Astrocyte (in vitro differentiated cells and primary cell): Measurements from ENCODE around the gene KCTD19. TPM values are rescaled to one million over a fixed set of nuclear protein-coding genes. Genes with fewer than 3 reads are reported as not detected.

ENCODE experiments used
- DNase-seq: peaks from one replicate; pipeline ENCODE4 v3.0.0-alpha.2; 2010; ENCODE audit warnings: low read depth
- FAIRE-seq: peaks from 2 replicates; lab custom pipeline; 2011; peaks lifted over from hg19 to GRCh38; lab: Jason Lieb, UNC
- H2AFZ ChIP-seq: 2 replicates; pipeline ENCODE4 v1.6.0; 2012; ENCODE audit warnings: low read depth, low read length, inconsistent platforms
- H3K27ac ChIP-seq: 2 replicates; pipeline ENCODE4 v1.5.1; 2011; ENCODE audit warnings: low read depth, low read length, inconsistent platforms
- H3K27me3 ChIP-seq: 2 replicates; pipeline ENCODE4 v1.6.0; 2011; ENCODE audit warnings: low read length, inconsistent platforms; ENCODE audit not compliant: insufficient read depth
- H3K36me3 ChIP-seq: 2 replicates; pipeline ENCODE4 v1.5.1; 2011; ENCODE audit warnings: low read length, inconsistent platforms; ENCODE audit not compliant: insufficient read depth
- H3K4me1 ChIP-seq: 2 replicates; pipeline ENCODE4 v1.5.1; 2011; ENCODE audit warnings: low read length, inconsistent platforms; ENCODE audit not compliant: insufficient read depth
- H3K4me2 ChIP-seq: 2 replicates; pipeline ENCODE4 v1.6.0; 2012; ENCODE audit warnings: low read length, inconsistent platforms
- H3K4me3 ChIP-seq: 2 replicates; pipeline ENCODE4 v1.5.1; 2011; ENCODE audit warnings: low read depth, mild to moderate bottlenecking, low read length, inconsistent platforms; ENCODE audit not compliant: insufficient read depth
- H3K79me2 ChIP-seq: 2 replicates; pipeline ENCODE4 v1.6.0; 2012; ENCODE audit warnings: mild to moderate bottlenecking, low read length, inconsistent platforms; ENCODE audit not compliant: insufficient read depth
- H3K9ac ChIP-seq: 2 replicates; pipeline ENCODE4 v1.6.0; 2012; ENCODE audit warnings: mild to moderate bottlenecking, low read length, inconsistent platforms
- H3K9me3 ChIP-seq: 2 replicates; pipeline ENCODE4 v1.5.1; 2012; ENCODE audit warnings: low read depth, mild to moderate bottlenecking, low read length, inconsistent platforms; ENCODE audit not compliant: insufficient read depth
- H4K20me1 ChIP-seq: 2 replicates; pipeline ENCODE4 v1.6.0; 2012; ENCODE audit warnings: low read length, inconsistent platforms; ENCODE audit not compliant: insufficient read depth
- H3K27ac Mint-ChIP-seq: one replicate; pipeline ENCODE4 v1.8.0; 2021; ENCODE audit warnings: mild to moderate bottlenecking, mixed read lengths; ENCODE audit not compliant: unreplicated experiment
- H3K27me3 Mint-ChIP-seq: one replicate; pipeline ENCODE4 v1.8.0; 2021; ENCODE audit warnings: low read depth, mixed read lengths; ENCODE audit not compliant: unreplicated experiment
- H3K36me3 Mint-ChIP-seq: one replicate; pipeline ENCODE4 v1.8.0; 2021; ENCODE audit warnings: low read depth, mixed read lengths; ENCODE audit not compliant: unreplicated experiment
- H3K4me1 Mint-ChIP-seq: one replicate; pipeline ENCODE4 v1.8.0; 2021; ENCODE audit warnings: low read depth, mixed read lengths; ENCODE audit not compliant: unreplicated experiment
- H3K4me3 Mint-ChIP-seq: one replicate; pipeline ENCODE4 v1.8.0; 2021; ENCODE audit warnings: mild to moderate bottlenecking, moderate library complexity, mixed read lengths; ENCODE audit not compliant: unreplicated experiment
- H3K9me3 Mint-ChIP-seq: one replicate; pipeline ENCODE4 v1.8.0; 2021; ENCODE audit warnings: mild to moderate bottlenecking, mixed read lengths; ENCODE audit not compliant: unreplicated experiment
- CTCF ChIP-seq: IDR thresholded peaks from 2 replicates; pipeline ENCODE4 v1.5.1; 2011; ENCODE audit warnings: low read depth, mild to moderate bottlenecking, inconsistent platforms, low read length, moderate library complexity; ENCODE audit not compliant: insufficient read depth
- EZH2 ChIP-seq: IDR thresholded peaks from 2 replicates; pipeline ENCODE4 v1.6.1; 2012; ENCODE audit warnings: mild to moderate bottlenecking, low read length, inconsistent platforms; ENCODE audit not compliant: insufficient read depth
- total RNA-seq: library from RNA; stranded (reverse); gene quantifications from 2 replicates; pipeline ENCODE4 v1.2.1, GENCODE V29; 2021

KCTD19 gene
- total RNA-seq, 1 donor from 2014 or later = not detected

- Histone ChIP-seq H3K27ac (peak overlapping the region; percentile 69), H3K79me2 (peaks cover 47% of the 10 kb centered on the region), H3K4me2 (peak overlapping the region; percentile 95), H3K4me1 (peaks cover 71% of the 10 kb centered on the region), H2AFZ (no peak overlapping the region), H3K9me3 (no peaks in the 10 kb centered on the region), H3K9ac (peak overlapping the region; percentile 82), H4K20me1 (no peaks in the 10 kb centered on the region), H3K4me3 (peak overlapping the region; percentile 74), H3K36me3 (no peaks in the 10 kb centered on the region), H3K27me3 (no peaks in the 10 kb centered on the region)
- no peak for TF ChIP-seq EZH2
- TF ChIP-seq CTCF = no peak
- Mint-ChIP-seq H3K27me3 (peaks cover 7% of the 10 kb centered on the region), H3K27ac (peak overlapping the region; percentile 96), H3K4me1 (peaks cover 42% of the 10 kb centered on the region), H3K36me3 (no peaks in the 10 kb centered on the region), H3K9me3 (no peaks in the 10 kb centered on the region), H3K4me3 (peak overlapping the region; percentile 89)
- no peak for DNase-seq
- FAIRE-seq = no peak
Measured at GRCh38 chr16:67245186-67245585, 81.4 kb downstream of the KCTD19 start.

- H3K4me3 ChIP-seq = peak overlapping the region; percentile 19
- FAIRE-seq = no peak
- H3K4me1 Mint-ChIP-seq = peaks cover 44% of the 10 kb centered on the region
Measured at GRCh38 chr16:67244387-67245185, 82.0 kb downstream of the KCTD19 start.

More at GRCh38 chr16:67244387-67245185, 82.0 kb downstream of the KCTD19 start:
- H3K4me2 ChIP-seq = peak overlapping the region; percentile 95
- peak overlapping the region; percentile 69 for H3K27ac ChIP-seq
- TF ChIP-seq CTCF = no peak
- no peak for TF ChIP-seq EZH2
- H3K9ac ChIP-seq = peak overlapping the region; percentile 54
- no peaks in the 10 kb centered on the region for H3K27me3 ChIP-seq
- Mint-ChIP-seq H3K27me3 (peaks cover 5% of the 10 kb centered on the region), H3K27ac (peak overlapping the region; percentile 96), H3K9me3 (no peaks in the 10 kb centered on the region), H3K36me3 (peaks cover 3% of the 10 kb centered on the region), H3K4me3 (peak overlapping the region; percentile 89)
- no peaks in the 10 kb centered on the region for H3K9me3 ChIP-seq
- DNase-seq = peak; percentile 79
- H2AFZ ChIP-seq = no peak overlapping the region
- H4K20me1 ChIP-seq = no peaks in the 10 kb centered on the region
- peaks cover 3% of the 10 kb centered on the region for H3K36me3 ChIP-seq
- peaks cover 66% of the 10 kb centered on the region for H3K4me1 ChIP-seq
- H3K79me2 ChIP-seq = peaks cover 53% of the 10 kb centered on the region
